IPS-15b (cell line): Measurements from ENCODE around the gene GLIS1.

Experiments
- H3K27me3 ChIP-seq: one replicate; pipeline ENCODE4 v1.6.1; 2013; ENCODE audit warnings: low read length; ENCODE audit not compliant: control insufficient read depth, insufficient read depth
- H3K36me3 ChIP-seq: one replicate; pipeline ENCODE4 v1.6.1; 2013; ENCODE audit warnings: low read length; ENCODE audit not compliant: control insufficient read depth, insufficient read depth
- H3K4me1 ChIP-seq: one replicate; pipeline ENCODE4 v1.6.1; 2013; ENCODE audit warnings: mild to moderate bottlenecking, low read length; ENCODE audit not compliant: control insufficient read depth, insufficient read depth
- H3K4me3 ChIP-seq: one replicate; pipeline ENCODE4 v1.5.1; 2013; ENCODE audit warnings: low read depth, low read length
- H3K9ac ChIP-seq: one replicate; pipeline ENCODE4 v1.6.1; 2013; ENCODE audit warnings: low read depth, mild to moderate bottlenecking, low read length
- H3K9me3 ChIP-seq: one replicate; pipeline ENCODE4 v1.6.1; 2013; ENCODE audit warnings: mild to moderate bottlenecking, low read length; ENCODE audit not compliant: control insufficient read depth, insufficient read depth

Gene GLIS1

GRCh38 chr1:53681351-53681976 is 57.5 kb downstream of the GLIS1 start:
- Histone ChIP-seq H3K36me3 (no peaks in the 10 kb centered on the region), H3K4me3 (no peak overlapping the region), H3K4me1 (peaks cover 11% of the 10 kb centered on the region), H3K27me3 (peaks cover 22% of the 10 kb centered on the region), H3K9me3 (no peaks in the 10 kb centered on the region), H3K9ac (no peak overlapping the region)

- Histone ChIP-seq H3K9me3 (no peaks in the 10 kb centered on the region), H3K4me3 (no peak overlapping the region), H3K27me3 (peaks cover 16% of the 10 kb centered on the region), H3K36me3 (no peaks in the 10 kb centered on the region), H3K9ac (no peak overlapping the region), H3K4me1 (peaks cover 7% of the 10 kb centered on the region)
These were observed 58.1 kb downstream of the GLIS1 start for GRCh38 chr1:53680868-53681267.

GRCh38 chr1:53678938-53679825 is 59.8 kb downstream of the GLIS1 start:
- H3K4me1 ChIP-seq = peaks cover 4% of the 10 kb centered on the region
- peaks cover 2% of the 10 kb centered on the region for H3K27me3 ChIP-seq
- H3K9me3 ChIP-seq = no peaks in the 10 kb centered on the region
- no peak overlapping the region for H3K4me3 ChIP-seq
- no peaks in the 10 kb centered on the region for H3K36me3 ChIP-seq
- no peak overlapping the region for H3K9ac ChIP-seq

GRCh38 chr1:53678507-53678906 is 60.5 kb downstream of the GLIS1 start:
- H3K9ac ChIP-seq = no peak overlapping the region
- H3K9me3 ChIP-seq = no peaks in the 10 kb centered on the region
- no peaks in the 10 kb centered on the region for H3K27me3 ChIP-seq
- H3K36me3 ChIP-seq = no peaks in the 10 kb centered on the region
- no peak overlapping the region for H3K4me3 ChIP-seq
- peaks cover 4% of the 10 kb centered on the region for H3K4me1 ChIP-seq

GRCh38 chr1:53678046-53678445 is 60.9 kb downstream of the GLIS1 start:
- no peak overlapping the region for H3K9ac ChIP-seq
- no peaks in the 10 kb centered on the region for H3K9me3 ChIP-seq
- no peaks in the 10 kb centered on the region for H3K27me3 ChIP-seq
- H3K4me3 ChIP-seq = no peak overlapping the region
- H3K36me3 ChIP-seq = no peaks in the 10 kb centered on the region
- H3K4me1 ChIP-seq = peaks cover 7% of the 10 kb centered on the region

GRCh38 chr1:53677486-53677885 is 61.5 kb downstream of the GLIS1 start:
- Histone ChIP-seq H3K4me3 (no peak overlapping the region), H3K36me3 (no peaks in the 10 kb centered on the region), H3K4me1 (peaks cover 7% of the 10 kb centered on the region), H3K27me3 (no peaks in the 10 kb centered on the region), H3K9me3 (no peaks in the 10 kb centered on the region), H3K9ac (no peak overlapping the region)

- Histone ChIP-seq H3K9me3 (no peaks in the 10 kb centered on the region), H3K4me1 (peaks cover 3% of the 10 kb centered on the region), H3K36me3 (no peaks in the 10 kb centered on the region), H3K4me3 (no peak overlapping the region), H3K27me3 (no peaks in the 10 kb centered on the region), H3K9ac (no peak overlapping the region)
These were observed 66.2 kb downstream of the GLIS1 start for GRCh38 chr1:53672785-53673184.

GRCh38 chr1:53672243-53672642 is 66.7 kb downstream of the GLIS1 start:
- Histone ChIP-seq H3K36me3 (no peaks in the 10 kb centered on the region), H3K27me3 (no peaks in the 10 kb centered on the region), H3K4me3 (no peak overlapping the region), H3K9me3 (no peaks in the 10 kb centered on the region), H3K4me1 (peaks cover 3% of the 10 kb centered on the region), H3K9ac (no peak overlapping the region)

GRCh38 chr1:53669621-53670191 is 69.3 kb downstream of the GLIS1 start:
- Histone ChIP-seq H3K36me3 (no peaks in the 10 kb centered on the region), H3K4me1 (peaks cover 3% of the 10 kb centered on the region), H3K9me3 (no peaks in the 10 kb centered on the region), H3K4me3 (no peak overlapping the region), H3K9ac (no peak overlapping the region), H3K27me3 (no peaks in the 10 kb centered on the region)

- no peak overlapping the region for H3K4me3 ChIP-seq
- no peaks in the 10 kb centered on the region for H3K4me1 ChIP-seq
- no peaks in the 10 kb centered on the region for H3K9me3 ChIP-seq
- no peaks in the 10 kb centered on the region for H3K27me3 ChIP-seq
- no peaks in the 10 kb centered on the region for H3K36me3 ChIP-seq
- no peak overlapping the region for H3K9ac ChIP-seq
These were observed 72.4 kb downstream of the GLIS1 start for GRCh38 chr1:53666566-53666965.

GRCh38 chr1:53665996-53666395 is 73.0 kb downstream of the GLIS1 start:
- Histone ChIP-seq H3K4me1 (no peaks in the 10 kb centered on the region), H3K27me3 (no peaks in the 10 kb centered on the region), H3K9me3 (no peaks in the 10 kb centered on the region), H3K4me3 (no peak overlapping the region), H3K9ac (no peak overlapping the region), H3K36me3 (no peaks in the 10 kb centered on the region)
